ENCODE data around the gene RALGAPB.

DNA sequence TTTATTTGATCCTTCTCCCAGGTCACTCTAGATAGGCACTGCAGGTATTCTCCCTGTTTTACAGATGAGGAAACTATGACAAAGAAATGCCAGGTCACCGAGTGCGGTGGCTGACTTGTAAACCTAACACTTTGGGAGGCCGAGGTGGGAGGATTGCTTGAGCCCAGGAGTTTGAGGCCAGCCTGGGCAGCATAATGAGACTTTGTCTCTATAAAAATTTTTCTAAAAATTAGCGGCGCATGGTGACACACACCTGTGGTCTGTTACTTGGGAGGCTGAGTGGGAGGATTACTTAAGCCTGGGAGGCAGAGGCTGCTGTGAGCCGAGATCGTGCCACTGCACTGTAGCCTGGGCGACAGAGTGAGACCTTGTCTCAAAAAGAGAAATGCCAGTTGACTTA lies 5.1 kb downstream of the RALGAPB start:
- TF ChIP-seq, protein P1, sequence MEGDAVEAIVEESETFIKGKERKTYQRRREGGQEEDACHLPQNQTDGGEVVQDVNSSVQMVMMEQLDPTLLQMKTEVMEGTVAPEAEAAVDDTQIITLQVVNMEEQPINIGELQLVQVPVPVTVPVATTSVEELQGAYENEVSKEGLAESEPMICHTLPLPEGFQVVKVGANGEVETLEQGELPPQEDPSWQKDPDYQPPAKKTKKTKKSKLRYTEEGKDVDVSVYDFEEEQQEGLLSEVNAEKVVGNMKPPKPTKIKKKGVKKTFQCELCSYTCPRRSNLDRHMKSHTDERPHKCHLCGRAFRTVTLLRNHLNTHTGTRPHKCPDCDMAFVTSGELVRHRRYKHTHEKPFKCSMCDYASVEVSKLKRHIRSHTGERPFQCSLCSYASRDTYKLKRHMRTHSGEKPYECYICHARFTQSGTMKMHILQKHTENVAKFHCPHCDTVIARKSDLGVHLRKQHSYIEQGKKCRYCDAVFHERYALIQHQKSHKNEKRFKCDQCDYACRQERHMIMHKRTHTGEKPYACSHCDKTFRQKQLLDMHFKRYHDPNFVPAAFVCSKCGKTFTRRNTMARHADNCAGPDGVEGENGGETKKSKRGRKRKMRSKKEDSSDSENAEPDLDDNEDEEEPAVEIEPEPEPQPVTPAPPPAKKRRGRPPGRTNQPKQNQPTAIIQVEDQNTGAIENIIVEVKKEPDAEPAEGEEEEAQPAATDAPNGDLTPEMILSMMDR (IDR thresholded peaks at IDR 0.05) = no peak
- no peak for TF ChIP-seq POLR2A (IDR thresholded peaks at IDR 0.05)
